GM18507 (cell line): ENCODE data around the gene RABEP2.
"Not testable (repeated sequence)": the region's sequence is repeated elsewhere in the genome, so short reads cannot be mapped to it uniquely, and the experiment has no call there.

Experiments
- DNase-seq: peaks from one replicate; pipeline ENCODE4 v3.0.0; 2011; ENCODE audit warnings: low read depth; ENCODE audit not compliant: insufficient read length; ENCODE audit errors: extremely low spot score
- FAIRE-seq: peaks from 2 replicates; lab custom pipeline; 2011; peaks lifted over from hg19 to GRCh38; lab: Jason Lieb, UNC

RABEP2 gene

DNA sequence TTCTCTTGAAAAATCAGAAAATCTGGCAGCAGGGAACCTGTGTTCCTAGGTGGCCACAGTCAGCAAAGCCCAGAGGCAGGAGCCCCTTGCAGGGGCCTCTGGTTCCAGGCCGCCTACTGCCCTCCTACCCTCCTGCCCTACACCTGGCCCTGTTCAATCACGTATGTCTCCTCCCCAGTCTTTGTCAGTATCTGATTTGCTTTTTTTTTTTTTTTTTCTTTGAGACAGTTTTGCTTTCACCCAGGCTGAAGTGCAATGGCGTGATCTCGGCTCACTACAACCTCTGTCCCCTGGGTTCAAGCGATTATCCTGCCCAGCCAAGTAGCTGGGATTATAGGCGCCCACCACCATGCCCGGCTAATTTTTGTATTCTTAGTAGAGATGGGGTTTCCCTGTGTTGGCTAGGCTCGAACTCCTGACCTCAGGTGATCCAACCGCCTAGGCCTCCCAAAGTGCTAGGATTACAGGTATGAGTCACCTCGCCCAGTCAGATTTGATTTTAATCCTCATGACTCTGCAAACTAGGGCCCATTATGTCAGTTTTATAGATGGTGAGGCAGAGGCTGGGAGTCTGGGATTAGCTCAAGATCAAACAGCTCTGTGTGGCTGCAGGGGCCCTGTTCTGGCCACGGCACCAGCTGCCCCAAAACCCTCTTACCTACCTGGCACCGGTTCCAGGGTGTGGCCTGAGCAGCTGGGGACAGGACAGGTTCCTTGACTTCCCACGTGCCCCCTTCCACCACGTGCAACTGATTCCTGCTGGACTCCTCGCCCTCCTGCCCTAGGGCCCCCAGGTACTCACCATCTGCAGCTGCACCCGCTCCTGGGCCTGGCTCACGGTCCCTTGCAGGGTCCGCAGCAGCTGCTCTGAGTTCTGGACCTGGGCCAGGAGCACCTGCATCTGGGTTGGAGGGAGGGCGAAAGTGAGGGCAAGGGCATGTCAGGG lies 14.7 kb downstream of the RABEP2 start:
- FAIRE-seq: peak; percentile 18

DNA sequence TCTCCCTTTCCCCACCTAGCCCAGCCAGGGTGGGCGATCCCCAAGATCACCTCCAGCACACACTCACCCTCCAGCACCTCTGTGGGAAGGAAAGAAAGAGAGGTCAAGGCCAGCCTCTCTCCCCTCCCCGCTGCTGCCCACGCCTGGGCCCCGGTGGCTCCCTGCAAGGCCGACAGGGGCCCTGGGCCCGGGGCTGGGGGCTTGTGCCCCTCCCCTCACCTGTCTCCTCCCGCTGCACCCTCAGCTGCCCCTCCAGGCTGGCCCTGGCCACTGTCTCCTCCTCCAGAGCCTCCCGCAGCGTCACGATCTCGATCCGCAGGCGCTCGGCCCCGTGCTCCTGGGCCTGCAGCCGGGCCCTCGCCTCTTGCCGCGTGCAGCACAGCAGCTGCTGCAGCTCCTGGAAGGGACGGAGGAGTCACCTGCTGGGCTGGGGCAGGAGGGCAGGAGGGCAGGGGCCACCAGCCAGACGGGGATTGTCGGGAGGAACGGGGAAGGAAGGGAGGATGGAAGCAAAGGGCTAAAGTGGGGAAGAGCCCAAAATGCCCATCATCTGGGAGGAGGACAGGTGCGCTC lies 19.2 kb downstream of the RABEP2 start:
- no peak for FAIRE-seq

More for the DNA sequence above, 14.7 kb downstream of the RABEP2 start:
- DNase-seq: no peak

GRCh38 chr16:28905229-28905754 lies 19.7 kb downstream of the RABEP2 start:
- FAIRE-seq (no peak), DNase-seq (no peak)

More for the DNA sequence above, 19.2 kb downstream of the RABEP2 start:
- DNase-seq: no peak

GRCh38 chr16:28904828-28905227 lies 20.2 kb downstream of the RABEP2 start:
- no peak for FAIRE-seq
- no peak for DNase-seq

DNA sequence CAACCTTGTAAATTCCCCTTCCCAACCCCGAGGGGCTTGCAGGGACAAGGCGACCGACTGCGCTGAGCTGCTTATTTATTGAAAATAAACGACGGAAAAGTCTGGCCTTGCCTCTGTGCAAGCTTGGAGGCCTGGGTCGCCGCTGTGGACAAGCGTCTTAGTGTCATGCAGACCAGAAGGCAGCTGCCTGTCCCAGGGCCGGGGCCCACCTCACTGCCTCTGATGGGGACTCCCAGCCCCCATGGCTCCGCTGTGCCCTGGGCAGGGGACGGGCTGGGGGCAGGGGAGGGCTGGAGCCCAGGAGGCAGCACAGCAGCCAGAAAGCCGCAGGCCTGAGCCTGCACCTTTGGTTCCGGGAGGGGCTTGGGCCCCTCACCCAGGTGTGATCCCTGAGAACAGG lies 20.7 kb downstream of the RABEP2 start:
- no peak for DNase-seq
- FAIRE-seq: no peak

DNA sequence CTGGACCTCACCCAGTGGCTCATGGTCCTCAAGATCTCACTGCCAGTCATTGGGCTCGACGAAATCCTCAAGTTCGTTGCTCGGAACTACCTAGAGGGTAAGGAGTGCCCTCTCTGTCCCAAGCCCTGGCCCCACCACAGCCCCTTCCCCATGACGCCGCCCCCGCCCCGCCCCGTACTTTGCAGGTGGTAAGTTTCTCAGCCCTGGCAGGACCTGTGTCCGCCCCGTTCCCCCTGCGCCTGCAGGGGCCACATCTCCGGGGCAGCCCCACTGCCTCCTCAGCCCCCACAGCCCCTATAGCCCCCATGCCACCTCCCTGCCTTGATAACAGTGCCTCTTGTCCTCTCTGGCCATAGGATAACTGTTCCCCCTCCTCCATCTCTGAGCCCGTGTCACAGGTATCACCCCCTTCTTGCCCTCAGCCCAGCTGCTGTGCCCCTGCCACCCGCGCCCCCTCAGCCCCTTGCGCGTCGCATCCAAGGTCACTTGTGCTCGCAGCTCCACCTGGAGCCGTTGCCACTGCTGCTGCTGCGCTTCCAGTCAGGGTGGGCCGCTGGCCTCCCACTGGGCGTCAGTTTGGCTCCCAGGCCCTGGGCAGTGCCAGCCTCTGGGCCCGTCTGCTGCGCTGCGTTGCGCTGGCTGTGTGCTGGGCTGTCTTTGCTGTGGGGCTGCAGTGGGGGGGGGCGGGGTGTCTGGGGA lies 21.5 kb downstream of the RABEP2 start:
- FAIRE-seq (no peak), DNase-seq (no peak)

DNA sequence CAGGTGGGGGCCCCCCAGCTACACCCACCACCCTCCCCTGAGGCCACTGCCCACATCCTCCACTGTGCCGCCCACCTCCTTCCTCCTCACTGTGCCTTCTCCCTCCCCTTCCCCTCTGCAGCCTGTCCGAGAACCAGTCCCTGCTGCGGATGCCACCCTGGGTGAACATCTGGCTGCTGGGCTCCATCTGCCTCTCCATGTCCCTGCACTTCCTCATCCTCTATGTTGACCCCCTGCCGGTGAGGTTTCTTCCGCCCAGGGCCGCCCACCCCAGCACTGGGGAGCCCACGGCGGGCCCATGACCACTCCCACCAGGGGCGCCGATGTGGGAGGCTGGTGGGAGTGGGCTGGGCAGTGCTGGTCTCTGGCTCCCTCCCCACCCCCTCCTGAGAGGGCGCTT lies 22.1 kb downstream of the RABEP2 start:
- no peak for FAIRE-seq

GRCh38 chr16:28901862-28902261 lies 23.2 kb downstream of the RABEP2 start:
- DNase-seq (no peak), FAIRE-seq (no peak)

More for the DNA sequence above, 22.1 kb downstream of the RABEP2 start:
- no peak for DNase-seq

- FAIRE-seq (no peak), DNase-seq (no peak)
Measured at GRCh38 chr16:28900601-28901000, 24.4 kb downstream of the RABEP2 start.

GRCh38 chr16:28899882-28900590 lies 25.0 kb downstream of the RABEP2 start:
- DNase-seq (no peak), FAIRE-seq (no peak)

DNA sequence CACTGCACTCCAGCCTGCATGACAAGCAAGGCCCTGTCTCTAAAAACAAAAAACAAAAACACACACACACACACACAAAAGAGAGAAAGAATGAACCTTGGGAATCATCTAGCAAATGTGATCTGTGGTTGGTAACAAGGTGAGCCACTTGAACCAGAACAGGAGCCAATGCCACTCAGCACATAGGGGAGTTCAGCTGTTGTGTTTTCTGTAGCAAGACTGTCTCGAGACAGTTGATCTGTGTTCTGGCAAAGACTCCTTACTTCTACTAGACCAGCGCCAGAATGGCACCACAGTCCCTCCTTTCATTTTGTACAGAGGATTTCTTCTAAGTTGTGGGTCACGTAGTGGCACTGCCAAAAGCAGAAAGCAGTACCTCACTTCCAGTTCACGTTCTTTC lies 26.1 kb downstream of the RABEP2 start:
- DNase-seq: no peak
- no peak for FAIRE-seq

DNA sequence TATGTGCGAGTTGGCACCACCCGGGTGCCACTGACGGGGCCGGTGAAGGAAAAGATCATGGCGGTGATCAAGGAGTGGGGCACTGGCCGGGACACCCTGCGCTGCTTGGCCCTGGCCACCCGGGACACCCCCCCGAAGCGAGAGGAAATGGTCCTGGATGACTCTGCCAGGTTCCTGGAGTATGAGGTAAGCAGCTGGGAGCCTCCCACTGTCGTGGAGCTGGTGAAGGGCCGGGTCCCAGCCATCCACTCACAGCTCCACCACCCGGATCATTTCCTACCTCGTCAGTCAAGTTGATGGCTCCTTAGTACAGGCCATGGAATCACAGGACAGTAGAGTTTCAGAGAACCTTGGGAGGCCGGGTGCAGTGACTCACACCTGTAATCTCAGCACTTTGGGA lies 26.8 kb downstream of the RABEP2 start:
- no peak for DNase-seq
- no peak for FAIRE-seq

DNA sequence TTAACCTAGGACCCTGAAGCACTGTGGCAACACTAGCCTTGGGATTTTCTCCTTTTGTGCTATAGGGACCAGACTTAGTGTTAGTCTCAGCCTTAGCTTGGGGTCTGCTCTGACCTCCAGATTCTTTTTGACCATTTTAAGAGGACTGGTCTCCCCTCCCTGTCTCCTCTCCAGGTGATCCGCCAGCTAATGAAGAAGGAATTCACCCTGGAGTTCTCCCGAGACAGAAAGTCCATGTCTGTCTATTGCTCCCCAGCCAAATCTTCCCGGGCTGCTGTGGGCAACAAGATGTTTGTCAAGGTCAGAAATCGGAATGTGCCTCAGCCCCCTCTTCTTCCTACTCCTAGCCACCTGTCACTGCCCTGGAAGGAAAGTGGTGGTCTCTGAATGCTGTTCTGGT lies 27.2 kb downstream of the RABEP2 start:
- FAIRE-seq (no peak), DNase-seq (no peak)

GRCh38 chr16:28895609-28896008 lies 29.4 kb downstream of the RABEP2 start:
- DNase-seq: no peak
- FAIRE-seq: no peak

- DNase-seq (no peak), FAIRE-seq (no peak)
Measured at GRCh38 chr16:28893291-28893690, 31.7 kb downstream of the RABEP2 start.

- DNase-seq (no peak), FAIRE-seq (no peak)
Measured at GRCh38 chr16:28891964-28892890, 32.8 kb downstream of the RABEP2 start.

DNA sequence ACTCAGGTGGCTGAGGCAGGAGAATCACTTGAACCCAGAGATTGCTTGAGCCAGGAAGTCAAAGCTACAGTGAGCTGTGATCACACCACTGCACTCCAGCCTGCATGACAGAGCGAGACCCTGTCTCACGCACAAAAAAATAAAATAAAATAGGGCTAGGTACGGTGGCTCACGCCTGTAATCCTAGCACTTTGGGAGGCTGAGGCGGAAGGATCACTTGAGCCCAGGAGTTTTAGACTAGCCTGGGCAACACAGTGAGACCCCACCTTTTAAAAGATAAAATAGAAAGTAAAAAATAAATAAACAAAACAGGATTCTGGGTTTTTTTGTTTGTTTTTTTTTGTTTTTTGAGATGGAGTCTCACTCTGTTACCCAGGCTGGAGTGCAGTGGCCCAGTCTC lies 34.7 kb downstream of the RABEP2 start:
- not testable (repeated sequence) for FAIRE-seq, DNase-seq

DNA sequence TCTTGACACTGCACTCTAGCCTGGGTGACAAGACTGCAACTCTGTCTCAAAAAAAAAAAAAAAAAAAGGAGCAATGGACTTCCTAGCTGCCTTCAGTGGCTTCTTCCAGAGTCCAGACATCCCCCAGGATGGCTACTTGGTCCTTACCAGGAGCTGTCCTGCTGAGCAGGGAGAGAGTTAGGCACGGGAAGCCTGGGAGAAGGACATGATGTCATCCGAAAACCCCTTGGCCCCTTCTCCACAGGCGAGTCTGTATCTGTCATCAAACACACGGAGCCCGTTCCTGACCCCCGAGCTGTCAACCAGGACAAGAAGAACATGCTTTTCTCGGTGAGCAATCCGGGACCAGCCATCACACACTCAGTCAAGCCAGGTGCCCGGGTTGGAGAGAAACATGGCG lies 38.1 kb downstream of the RABEP2 start:
- no peak for FAIRE-seq
- DNase-seq: no peak

- DNase-seq (no peak), FAIRE-seq (no peak)
Measured at GRCh38 chr16:28884045-28884444, 41.0 kb downstream of the RABEP2 start.
